SJSA1 (cell line): ENCODE data around the gene ETF1. TPM values are rescaled to one million over a fixed set of nuclear protein-coding genes. Genes with fewer than 3 reads are reported as not detected.

Experiments used
- DNase-seq, 2 experiments: peaks; one replicate each; pipeline ENCODE4 v3.0.0-alpha.2; 2015 to 2020; ENCODE audit warnings: low spot score in 2 of 2, low read depth in 1 of 2
- H3K27ac ChIP-seq: fragments of 250-450 bp; sonication (Bioruptor Pico); 2 replicates; pipeline ENCODE4 v1.5.1; 2020; ENCODE audit warnings: mild to moderate bottlenecking, moderate library complexity
- H3K27me3 ChIP-seq: fragments of 250-450 bp; sonication (Bioruptor Pico); replicated peaks from 2 replicates; pipeline ENCODE4 v1.5.1; 2020; ENCODE audit warnings: mild to moderate bottlenecking, moderate library complexity
- H3K36me3 ChIP-seq: fragments of 250-450 bp; sonication (Bioruptor Pico); 2 replicates; pipeline ENCODE4 v1.5.1; 2020; ENCODE audit warnings: mild to moderate bottlenecking
- H3K4me1 ChIP-seq: fragments of 250-450 bp; sonication (Bioruptor Pico); replicated peaks from 2 replicates; pipeline ENCODE4 v1.6.1; 2021; ENCODE audit warnings: mild to moderate bottlenecking
- H3K4me3 ChIP-seq: fragments of 250-450 bp; sonication (Bioruptor Pico); 2 replicates; pipeline ENCODE4 v1.5.1; 2020; ENCODE audit warnings: mild to moderate bottlenecking
- H3K9me3 ChIP-seq: fragments of 250-450 bp; sonication (Bioruptor Pico); replicated peaks from 2 replicates; pipeline ENCODE4 v1.5.1; 2020; ENCODE audit warnings: mild to moderate bottlenecking
- total RNA-seq: library from RNA; depleted of rRNA; stranded (reverse); fragments of >200 nt; shearing (Covaris generic); gene quantifications from 2 replicates; pipeline ENCODE4 v1.2.3, GENCODE V29; 2014

The ETF1 gene
- total RNA-seq, 1 experiment from 2014 or later, result 167 TPM

DNA sequence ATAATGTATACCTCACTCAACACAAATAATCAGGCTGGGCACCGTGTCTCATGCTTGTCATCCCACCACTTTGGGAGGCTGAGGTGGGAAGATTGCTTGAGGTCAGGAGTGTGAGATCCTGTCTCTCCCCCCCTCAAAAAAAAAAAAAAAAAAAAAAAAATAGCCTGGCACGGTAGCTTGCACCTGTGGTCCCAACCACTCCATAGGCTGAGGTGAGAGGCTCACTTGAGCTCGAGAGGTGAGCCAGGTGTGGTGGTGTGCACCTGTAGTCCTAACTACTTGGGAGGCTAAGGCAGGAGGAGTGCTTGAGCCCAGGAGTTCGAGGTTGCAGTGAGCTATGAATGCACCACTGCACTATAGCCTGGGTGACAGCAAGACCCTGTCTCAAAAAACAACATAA lies 9.6 kb upstream of the ETF1 start:
- DNase-seq, result no peak
- no peaks in the 10 kb centered on the region for H3K4me1 ChIP-seq
- H3K9me3 ChIP-seq, result no peaks in the 10 kb centered on the region
- peaks cover 54% of the 10 kb centered on the region for H3K36me3 ChIP-seq
- no peak overlapping the region for H3K4me3 ChIP-seq
- H3K27ac ChIP-seq, result no peak overlapping the region
- no peaks in the 10 kb centered on the region for H3K27me3 ChIP-seq

DNA sequence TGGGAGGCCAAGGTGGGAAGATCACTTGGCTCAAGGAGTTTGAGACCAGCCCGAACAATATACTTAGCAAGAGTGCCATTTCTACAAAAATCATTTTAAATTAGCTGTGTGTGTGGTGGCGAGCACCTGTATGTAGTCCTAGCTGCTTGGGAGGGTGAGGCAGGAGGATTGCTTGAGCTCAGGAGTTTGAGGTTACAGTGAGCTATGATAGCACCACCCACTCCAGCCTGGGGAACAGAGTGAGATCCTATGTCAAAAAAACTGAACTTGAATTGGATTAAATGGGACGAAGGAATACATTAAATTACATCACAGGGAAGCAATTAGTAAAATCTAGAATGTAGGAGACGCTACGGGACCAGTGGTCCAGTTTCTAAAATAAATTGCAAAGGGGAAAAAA lies 6.4 kb upstream of the ETF1 start:
- H3K9me3 ChIP-seq, result no peaks in the 10 kb centered on the region
- DNase-seq, result no peak
- H3K27me3 ChIP-seq, result no peaks in the 10 kb centered on the region
- H3K36me3 ChIP-seq, result peaks cover 22% of the 10 kb centered on the region
- H3K4me1 ChIP-seq, result peaks cover 8% of the 10 kb centered on the region
- H3K4me3 ChIP-seq, result no peak overlapping the region
- no peak overlapping the region for H3K27ac ChIP-seq

GRCh38 chr5:138545919-138546562 lies 3.0 kb upstream of the ETF1 start:
- Histone ChIP-seq H3K9me3 (no peaks in the 10 kb centered on the region), H3K27ac (no peak overlapping the region), H3K27me3 (no peaks in the 10 kb centered on the region), H3K4me3 (no peak overlapping the region), H3K4me1 (peaks cover 22% of the 10 kb centered on the region), H3K36me3 (peaks cover 24% of the 10 kb centered on the region)
- DNase-seq, result no peak

DNA sequence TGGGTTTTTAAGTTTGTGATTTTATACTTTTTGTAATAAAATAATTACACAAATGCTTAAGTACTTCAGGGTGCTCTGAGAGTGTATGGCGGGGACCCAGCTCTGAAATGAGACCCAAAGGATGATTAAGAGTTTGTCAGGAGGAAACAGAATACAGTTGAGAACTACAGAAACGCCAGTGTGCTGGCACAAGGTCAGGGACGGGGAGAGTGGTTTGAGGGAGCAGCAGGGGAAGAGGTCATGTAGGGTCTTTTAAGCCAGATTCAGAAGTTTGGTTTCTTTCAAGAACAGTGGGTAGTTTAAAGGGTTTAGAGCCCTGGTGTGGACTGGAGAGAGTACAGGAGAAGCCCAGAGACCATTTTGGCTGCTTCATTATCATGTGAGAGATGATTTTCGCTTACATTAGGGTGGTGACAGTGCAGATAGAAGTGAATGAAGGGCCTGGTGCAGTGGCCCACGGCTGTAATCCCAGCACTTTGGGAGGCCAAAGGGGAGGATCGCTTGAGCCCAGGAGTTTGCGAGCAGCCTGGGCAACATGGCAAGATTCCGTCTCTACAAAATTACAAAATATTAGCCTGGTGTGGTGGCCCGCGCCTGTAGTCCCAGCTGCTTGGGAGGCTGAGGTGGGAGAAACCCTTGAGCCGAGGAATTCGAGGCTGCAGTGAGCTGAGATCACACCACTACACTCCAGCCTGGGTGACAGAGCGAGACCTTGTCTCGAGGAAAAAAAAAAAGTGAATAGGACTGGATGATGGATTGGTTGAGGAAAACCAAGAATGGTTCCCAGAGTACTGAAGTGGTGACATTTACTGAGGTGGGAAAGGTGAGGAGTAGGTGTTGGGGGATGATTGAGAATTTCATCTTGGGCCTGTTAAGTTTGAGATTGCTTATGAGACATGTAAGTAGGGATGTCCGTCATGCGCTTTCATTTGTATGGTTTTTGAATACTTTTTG lies 1.4 kb upstream of the ETF1 start:
- peaks cover 40% of the 10 kb centered on the region for H3K36me3 ChIP-seq
- peak in 1 of 2 experiments; percentile 44 for DNase-seq

DNA sequence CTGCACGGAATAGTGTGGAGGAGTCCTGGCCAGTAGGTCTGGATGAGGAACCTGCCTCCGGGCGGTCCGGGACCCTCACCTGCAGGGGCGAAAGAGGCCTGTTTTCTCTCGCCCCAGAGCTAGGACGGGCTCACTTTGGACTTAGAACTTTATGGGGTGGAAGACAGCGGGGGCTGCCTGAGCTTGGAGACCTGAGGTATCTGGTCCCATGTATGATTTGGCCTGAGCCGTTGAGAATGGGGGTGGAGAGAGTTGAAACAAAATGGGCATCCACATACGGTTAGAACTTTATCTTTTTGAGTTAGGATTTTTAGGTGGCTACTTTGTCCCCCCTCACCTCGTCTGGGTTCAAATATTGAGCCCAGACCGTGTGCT lies 681 bp upstream of the ETF1 start:
- no peaks in the 10 kb centered on the region for H3K27me3 ChIP-seq
- H3K9me3 ChIP-seq, result no peaks in the 10 kb centered on the region
- peaks cover 48% of the 10 kb centered on the region for H3K36me3 ChIP-seq
- peaks cover 23% of the 10 kb centered on the region for H3K4me1 ChIP-seq
- H3K27ac ChIP-seq, result peak overlapping the region; percentile 99
- no peak for DNase-seq
- H3K4me3 ChIP-seq, result peak overlapping the region; percentile 77

More for the DNA sequence above, 1.4 kb upstream of the ETF1 start:
- H3K4me3 ChIP-seq, result peak overlapping the region; percentile 77
- no peaks in the 10 kb centered on the region for H3K9me3 ChIP-seq
- H3K27me3 ChIP-seq, result no peaks in the 10 kb centered on the region
- peaks cover 23% of the 10 kb centered on the region for H3K4me1 ChIP-seq
- peak overlapping the region; percentile 99 for H3K27ac ChIP-seq

DNA sequence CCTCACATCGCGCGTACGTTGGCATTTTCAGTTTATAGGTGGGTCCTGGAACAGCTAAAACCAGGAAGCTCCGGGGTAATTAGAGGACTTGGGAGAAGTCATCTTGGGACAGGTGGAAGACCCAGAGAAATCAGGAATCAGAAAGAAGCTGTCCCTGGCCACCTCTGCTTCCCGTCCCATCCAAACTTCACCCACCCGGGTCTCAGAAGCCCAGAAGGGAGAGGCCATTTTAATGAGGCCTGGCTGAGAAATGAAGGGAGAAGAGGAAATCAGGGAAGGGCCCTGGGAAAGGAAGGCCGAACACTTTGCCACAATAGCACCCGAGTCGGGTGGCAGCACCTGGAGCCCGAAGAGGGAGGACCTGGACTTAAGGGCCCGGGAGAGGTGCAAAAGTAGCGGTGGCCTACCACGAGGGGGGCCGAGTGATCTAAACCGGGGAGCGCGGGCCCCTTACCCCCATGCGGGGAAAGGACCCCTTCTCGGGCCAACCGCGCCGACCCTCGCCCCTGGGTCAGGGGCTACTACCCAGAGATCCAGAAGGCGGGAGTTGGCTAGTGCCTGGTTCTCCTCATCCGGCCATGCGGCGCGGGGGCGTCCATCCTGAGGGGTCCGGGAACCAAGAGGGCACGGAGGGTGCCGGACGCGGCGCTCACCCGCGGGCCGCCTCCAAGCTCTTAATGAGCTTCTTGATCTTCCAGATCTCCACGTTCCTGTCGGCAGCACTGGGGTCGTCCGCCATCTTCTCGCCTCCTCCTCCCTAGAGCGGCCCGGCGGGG lies 668 bp downstream of the ETF1 start:
- Histone ChIP-seq H3K4me1 (peaks cover 23% of the 10 kb centered on the region), H3K9me3 (no peaks in the 10 kb centered on the region), H3K36me3 (peaks cover 56% of the 10 kb centered on the region), H3K4me3 (peak overlapping the region; percentile 77), H3K27ac (peak overlapping the region; percentile 99), H3K27me3 (no peaks in the 10 kb centered on the region)
- peak in 1 of 2 experiments; percentile 51 for DNase-seq

DNA sequence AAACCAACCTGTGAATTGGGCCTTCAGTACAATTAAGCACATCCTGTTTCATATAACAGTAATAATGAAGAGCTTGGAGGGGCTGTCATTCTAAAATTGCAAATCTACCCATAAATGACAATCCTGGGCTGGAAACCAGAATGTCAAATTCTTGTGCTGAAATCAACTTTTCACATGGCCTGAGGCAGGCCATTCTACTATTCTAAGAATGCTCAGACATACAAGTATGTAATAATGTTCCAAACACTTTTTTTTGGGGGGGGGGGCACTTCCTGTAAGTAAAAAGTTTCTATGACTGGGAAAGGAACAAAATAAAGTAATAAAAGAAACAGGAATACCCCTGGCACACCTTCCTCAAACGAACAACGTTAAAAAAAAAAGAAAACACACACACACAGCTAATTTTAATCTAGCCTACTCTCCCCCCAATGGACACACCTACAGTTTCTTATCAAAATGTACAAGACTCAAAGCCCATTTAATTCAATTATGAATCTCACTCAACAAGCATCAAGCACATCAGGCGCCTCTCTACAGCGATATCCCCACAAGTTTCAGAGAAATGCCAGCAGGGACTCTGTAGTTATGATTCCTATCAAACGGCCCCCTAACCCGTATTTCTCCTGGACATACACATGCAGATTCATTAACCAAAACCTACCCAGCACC lies 1.4 kb downstream of the ETF1 start:
- H3K9me3 ChIP-seq, result no peaks in the 10 kb centered on the region
- peaks cover 62% of the 10 kb centered on the region for H3K36me3 ChIP-seq
- no peaks in the 10 kb centered on the region for H3K27me3 ChIP-seq
- H3K4me1 ChIP-seq, result peaks cover 23% of the 10 kb centered on the region
- H3K4me3 ChIP-seq, result peak overlapping the region; percentile 77
- DNase-seq, result peak in 1 of 2 experiments; percentile 29
- peak overlapping the region; percentile 99 for H3K27ac ChIP-seq

DNA sequence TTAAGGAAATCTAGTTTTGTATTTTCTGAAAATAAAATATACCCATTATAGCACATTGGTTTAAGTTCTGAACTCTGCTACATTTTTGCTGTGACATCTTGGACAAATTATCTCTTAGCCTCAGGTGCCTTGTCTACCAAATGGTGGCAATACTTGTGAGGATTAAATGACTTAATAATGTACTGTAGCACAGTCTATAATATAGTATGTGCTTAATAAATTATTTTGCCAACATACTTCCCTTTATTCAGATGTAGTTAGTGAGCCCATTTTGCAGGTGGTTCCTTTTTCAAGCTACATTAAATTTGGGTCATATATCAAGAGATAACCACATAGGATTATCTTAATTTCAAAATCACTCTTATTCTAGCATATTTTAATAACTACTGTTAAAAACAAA lies 3.2 kb downstream of the ETF1 start:
- Histone ChIP-seq H3K27ac (no peak overlapping the region), H3K27me3 (no peaks in the 10 kb centered on the region), H3K9me3 (no peaks in the 10 kb centered on the region), H3K36me3 (peaks cover 77% of the 10 kb centered on the region), H3K4me1 (peaks cover 19% of the 10 kb centered on the region), H3K4me3 (no peak overlapping the region)
- no peak for DNase-seq

GRCh38 chr5:138538943-138539627 lies 4.0 kb downstream of the ETF1 start:
- Histone ChIP-seq H3K36me3 (peaks cover 84% of the 10 kb centered on the region), H3K4me1 (peaks cover 12% of the 10 kb centered on the region)

GRCh38 chr5:138536665-138537315 lies 6.2 kb downstream of the ETF1 start:
- Histone ChIP-seq H3K9me3 (no peaks in the 10 kb centered on the region), H3K4me1 (peaks cover 9% of the 10 kb centered on the region), H3K27me3 (no peaks in the 10 kb centered on the region), H3K36me3 (peaks cover 87% of the 10 kb centered on the region), H3K27ac (no peak overlapping the region), H3K4me3 (no peak overlapping the region)
- no peak for DNase-seq

More at GRCh38 chr5:138538943-138539627, 4.0 kb downstream of the ETF1 start:
- no peak for DNase-seq
- H3K27ac ChIP-seq, result no peak overlapping the region
- H3K27me3 ChIP-seq, result no peaks in the 10 kb centered on the region
- H3K9me3 ChIP-seq, result no peaks in the 10 kb centered on the region
- H3K4me3 ChIP-seq, result no peak overlapping the region

DNA sequence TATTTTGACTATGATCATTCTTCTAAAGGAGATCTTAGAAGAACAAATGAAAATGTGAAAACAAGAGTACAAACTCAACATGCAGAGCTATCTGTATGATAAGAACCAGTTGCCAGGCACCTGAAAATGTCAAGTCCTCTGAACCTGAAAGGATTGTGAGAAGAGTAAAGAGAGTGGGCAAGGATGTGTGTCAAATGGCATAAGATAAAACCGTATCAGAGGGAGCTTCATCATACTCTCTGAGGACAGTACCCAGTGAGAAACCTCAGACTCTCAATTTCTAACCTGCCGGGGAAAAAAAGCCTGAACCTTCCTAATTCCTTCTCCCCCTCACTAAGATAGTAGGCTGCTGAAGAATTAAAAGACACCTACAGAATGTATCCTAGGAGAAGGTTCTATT lies 6.8 kb downstream of the ETF1 start:
- H3K27ac ChIP-seq, result no peak overlapping the region
- peaks cover 3% of the 10 kb centered on the region for H3K4me1 ChIP-seq
- no peaks in the 10 kb centered on the region for H3K27me3 ChIP-seq
- peaks cover 86% of the 10 kb centered on the region for H3K36me3 ChIP-seq
- no peak overlapping the region for H3K4me3 ChIP-seq
- no peak for DNase-seq
- no peaks in the 10 kb centered on the region for H3K9me3 ChIP-seq
